ENCODE results near the gene SPEG. TPM values are rescaled to one million over a fixed set of nuclear protein-coding genes. Genes with fewer than 3 reads are reported as not detected.
A peak's percentile ranks its signal among the peaks of the same experiment; 100 is the strongest.

The SPEG gene
- total and polyA plus RNA-seq, 2 of the 13 experiments (the other 11 are each of a cell fraction or from before 2014, with no cell fraction given), result 0.18 to 0.24 TPM

DNA sequence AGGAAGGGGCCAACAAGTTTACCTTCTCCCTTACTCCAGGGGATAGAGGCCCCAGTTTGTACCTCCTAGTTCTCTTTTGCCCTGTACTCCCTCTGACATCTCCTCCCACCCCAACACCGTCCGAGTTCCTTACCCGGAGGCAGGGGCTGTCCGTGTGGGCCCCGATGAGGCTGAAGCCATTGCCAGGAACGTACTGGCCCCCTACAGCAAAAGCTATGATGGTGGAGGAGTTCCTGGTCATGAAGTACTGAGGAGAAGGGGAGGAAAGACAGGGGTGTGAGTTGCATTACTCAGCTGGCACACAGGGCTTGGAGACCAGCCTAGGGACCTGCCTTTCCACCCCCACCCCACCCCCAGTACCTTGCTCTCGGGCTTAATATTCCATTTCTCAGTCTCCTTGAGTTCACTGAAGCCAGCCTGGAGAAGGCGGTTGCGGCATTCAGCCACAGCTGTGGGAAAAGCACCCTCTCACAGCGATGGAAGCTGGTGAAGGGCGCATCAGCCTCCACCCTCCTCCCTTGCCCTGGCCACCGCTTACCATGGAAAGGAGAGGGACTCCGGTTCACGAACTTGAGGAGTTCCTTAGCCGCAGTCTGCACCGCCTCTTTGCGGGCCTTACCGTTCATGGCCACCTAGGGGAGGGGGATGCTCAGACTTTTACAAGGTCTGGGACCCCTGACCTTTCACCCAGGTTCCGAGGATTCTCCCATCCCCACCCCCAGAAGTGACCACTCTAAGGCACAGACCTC lies 47.9 kb upstream of the SPEG start (continued):
- TF ChIP-seq, protein P1, sequence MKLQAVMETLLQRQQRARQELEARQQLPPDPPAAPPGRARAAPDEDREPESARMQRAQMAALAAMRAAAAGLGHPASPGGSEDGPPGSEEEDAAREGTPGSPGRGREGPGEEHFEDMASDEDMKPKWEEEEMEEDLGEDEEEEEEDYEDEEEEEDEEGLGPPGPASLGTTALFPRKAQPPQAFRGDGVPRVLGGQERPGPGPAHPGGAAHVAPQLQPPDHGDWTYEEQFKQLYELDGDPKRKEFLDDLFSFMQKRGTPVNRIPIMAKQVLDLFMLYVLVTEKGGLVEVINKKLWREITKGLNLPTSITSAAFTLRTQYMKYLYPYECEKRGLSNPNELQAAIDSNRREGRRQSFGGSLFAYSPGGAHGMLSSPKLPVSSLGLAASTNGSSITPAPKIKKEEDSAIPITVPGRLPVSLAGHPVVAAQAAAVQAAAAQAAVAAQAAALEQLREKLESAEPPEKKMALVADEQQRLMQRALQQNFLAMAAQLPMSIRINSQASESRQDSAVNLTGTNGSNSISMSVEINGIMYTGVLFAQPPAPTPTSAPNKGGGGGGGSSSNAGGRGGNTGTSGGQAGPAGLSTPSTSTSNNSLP (IDR thresholded peaks at IDR 0.05; ENCODE audit: low read depth, low read length), result no peak
- no peak for TF ChIP-seq NFIC (IDR thresholded peaks at IDR 0.05; ENCODE audit: low read length)

DNA sequence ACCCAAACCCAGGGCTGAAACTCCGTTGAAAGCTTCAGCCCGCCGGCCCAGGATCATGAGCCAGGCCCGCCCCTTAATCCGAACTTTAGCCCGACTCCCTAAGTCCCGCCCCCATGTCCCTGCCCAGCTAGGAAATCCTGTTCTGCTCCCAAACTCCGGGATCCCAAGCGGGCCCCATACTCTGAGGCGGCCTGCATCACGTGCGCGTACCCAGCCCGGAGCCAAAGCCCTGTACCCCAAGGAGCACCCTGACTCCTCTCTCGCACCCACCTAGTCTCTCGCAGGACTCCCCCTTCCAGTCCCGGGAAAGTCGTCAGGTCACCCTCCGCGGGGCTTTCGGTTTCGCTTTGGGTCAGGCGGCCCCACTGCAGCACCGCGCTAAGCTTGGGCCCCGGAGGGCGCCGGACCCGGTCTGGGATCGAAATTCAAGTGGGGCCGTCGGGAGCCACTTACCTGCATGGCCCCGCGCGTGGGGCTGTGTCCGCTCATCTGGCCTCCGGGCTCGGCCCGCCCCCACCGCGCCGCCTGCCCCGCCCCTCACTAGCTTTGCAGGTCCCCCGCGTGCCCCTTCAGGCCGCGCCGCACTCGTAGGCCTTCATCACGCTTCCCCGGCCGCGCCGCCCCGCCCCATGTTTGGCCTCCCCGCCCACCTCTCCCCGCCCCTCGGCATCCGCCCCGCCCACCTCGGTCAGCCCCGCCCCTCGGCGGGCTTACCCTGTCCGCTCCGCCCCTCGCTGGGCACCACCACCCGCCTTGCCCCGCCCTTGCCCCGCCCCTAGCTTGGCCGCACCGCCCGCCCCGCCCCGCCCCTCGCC lies 47.1 kb upstream of the SPEG start, which contains the start of gene DNPEP:
DNPEP (minus strand) TSS at position 607 of the 815 bp plus-strand sequence; CDS start at position 489, 118 bp downstream.
- in situ Hi-C loops (cut with HindIII; ENCODE audit: extremely low pct_ligation_motif_present, low pct_unique_long_range_greater_than_20kb), result no loop called here
- FAIRE-seq, result peak; percentile 47
- H3K27ac ChIP-seq (ENCODE audit: extremely low read length, insufficient read depth, low read length), result peak within 1 kb of the TSS; percentile 97
- H3K9me3 ChIP-seq (ENCODE audit: low read length), result no peaks in the 10 kb centered on the region
- H3K79me2 ChIP-seq (ENCODE audit: insufficient read depth, low read length), result peaks cover 12% of the 10 kb centered on the region
- peaks cover 4% of the 10 kb centered on the region; the same call in 1 of the 2 replicates for H4K20me1 ChIP-seq (ENCODE audit: insufficient read depth, low read length)
- H3K4me1 ChIP-seq (ENCODE audit: insufficient read depth, low read length), result peaks cover 30% of the 10 kb centered on the region
- POLR2A ChIA-PET, result interaction anchor here (0.6 to 2.8 kb wide), 47 partner anchors 9 to 1117 kb away, joined by 3 to 29 read pairs (median 5); partner anchors contain the start of genes AAMP, ANKZF1, ATG9A and BCS1L
- CTCF ChIA-PET (ENCODE audit: low intra/inter-chr PET ratio, low total read pairs), result no interaction called here
- peak; percentile 81 for ATAC-seq
- H3K27me3 ChIP-seq (ENCODE audit: control insufficient read depth in 1 of 2, insufficient read depth in 2 of 2, low read length in 2 of 2), result no peaks in the 10 kb centered on the region; a peak in 1 of 5 replicates
- peak within 1 kb of the TSS; percentile 99 for H2AFZ ChIP-seq (ENCODE audit: low read length)
- intact Hi-C loops (cut with micrococcal nuclease; ENCODE audit: unreplicated experiment), result loop anchor here (1.0 to 5.0 kb wide), 3 partner anchors 110 to 210 kb away; partner anchors contain the start of genes GMPPA, STK11IP and TMEM198
- BruUV-seq (replicated peaks), result no TSS peak
- H3K36me3 ChIP-seq (replicated peaks in 1 of 2; ENCODE audit: control insufficient read depth in 1 of 2, insufficient read depth in 2 of 2, low read length in 2 of 2), result peaks cover 26 to 36% of the 10 kb centered on the region in 2 experiments
- DNase-seq (ENCODE audit: low spot score), result peak; percentile 86
- H3K4me2 ChIP-seq (ENCODE audit: low read depth, low read length), result peak within 1 kb of the TSS; percentile 98
- peak within 1 kb of the TSS; percentile 95 to 99 (median 95) for H3K4me3 ChIP-seq (replicated peaks in 1 of 3; ENCODE audit: insufficient read depth in 1 of 3, low read depth in 2 of 3, low read length in 3 of 3)
- 3% methylated on average over 53 of the region's 76 CpGs for WGBS (ENCODE audit: low lambda C conversion rate)
- H3K9ac ChIP-seq (ENCODE audit: insufficient read depth, low read depth, low read length), result peak within 1 kb of the TSS; percentile 95
- TF ChIP-seq ZNF644 (CRISPR knock-in tag; IDR thresholded peaks at IDR 0.05; ENCODE audit: low read depth), result no peak
- TF ChIP-seq, protein P2, sequence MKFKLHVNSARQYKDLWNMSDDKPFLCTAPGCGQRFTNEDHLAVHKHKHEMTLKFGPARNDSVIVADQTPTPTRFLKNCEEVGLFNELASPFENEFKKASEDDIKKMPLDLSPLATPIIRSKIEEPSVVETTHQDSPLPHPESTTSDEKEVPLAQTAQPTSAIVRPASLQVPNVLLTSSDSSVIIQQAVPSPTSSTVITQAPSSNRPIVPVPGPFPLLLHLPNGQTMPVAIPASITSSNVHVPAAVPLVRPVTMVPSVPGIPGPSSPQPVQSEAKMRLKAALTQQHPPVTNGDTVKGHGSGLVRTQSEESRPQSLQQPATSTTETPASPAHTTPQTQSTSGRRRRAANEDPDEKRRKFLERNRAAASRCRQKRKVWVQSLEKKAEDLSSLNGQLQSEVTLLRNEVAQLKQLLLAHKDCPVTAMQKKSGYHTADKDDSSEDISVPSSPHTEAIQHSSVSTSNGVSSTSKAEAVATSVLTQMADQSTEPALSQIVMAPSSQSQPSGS (CRISPR knock-in tag; IDR thresholded peaks at IDR 0.05), result no peak
- TF ChIP-seq MBNL3 (CRISPR knock-in tag; conservative IDR thresholded peaks at IDR 0.05), result no peak
- TF ChIP-seq, protein P3, sequence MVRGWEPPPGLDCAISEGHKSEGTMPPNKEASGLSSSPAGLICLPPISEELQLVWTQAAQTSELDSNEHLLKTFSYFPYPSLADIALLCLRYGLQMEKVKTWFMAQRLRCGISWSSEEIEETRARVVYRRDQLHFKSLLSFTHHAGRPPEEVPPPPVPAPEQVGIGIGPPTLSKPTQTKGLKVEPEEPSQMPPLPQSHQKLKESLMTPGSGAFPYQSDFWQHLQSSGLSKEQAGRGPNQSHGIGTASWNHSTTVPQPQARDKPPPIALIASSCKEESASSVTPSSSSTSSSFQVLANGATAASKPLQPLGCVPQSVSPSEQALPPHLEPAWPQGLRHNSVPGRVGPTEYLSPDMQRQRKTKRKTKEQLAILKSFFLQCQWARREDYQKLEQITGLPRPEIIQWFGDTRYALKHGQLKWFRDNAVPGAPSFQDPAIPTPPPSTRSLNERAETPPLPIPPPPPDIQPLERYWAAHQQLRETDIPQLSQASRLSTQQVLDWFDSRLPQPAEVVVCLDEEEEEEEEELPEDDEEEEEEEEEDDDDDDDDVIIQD (CRISPR knock-in tag; IDR thresholded peaks at IDR 0.05; ENCODE audit: low read depth), result peak; percentile 32; the same call in 1 of the 2 replicates
- TF ChIP-seq, protein P4, sequence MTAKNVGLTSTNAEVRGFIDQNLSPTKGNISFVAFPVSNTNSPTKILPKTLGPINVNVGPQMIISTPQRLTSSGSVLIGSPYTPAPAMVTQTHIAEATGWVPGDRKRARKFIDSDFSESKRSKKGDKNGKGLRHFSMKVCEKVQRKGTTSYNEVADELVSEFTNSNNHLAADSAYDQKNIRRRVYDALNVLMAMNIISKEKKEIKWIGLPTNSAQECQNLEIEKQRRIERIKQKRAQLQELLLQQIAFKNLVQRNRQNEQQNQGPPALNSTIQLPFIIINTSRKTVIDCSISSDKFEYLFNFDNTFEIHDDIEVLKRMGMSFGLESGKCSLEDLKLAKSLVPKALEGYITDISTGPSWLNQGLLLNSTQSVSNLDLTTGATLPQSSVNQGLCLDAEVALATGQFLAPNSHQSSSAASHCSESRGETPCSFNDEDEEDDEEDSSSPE (CRISPR knock-in tag; IDR thresholded peaks at IDR 0.05), result peak; percentile 68
- TF ChIP-seq ADNP (CRISPR knock-in tag; IDR thresholded peaks at IDR 0.05), result no peak
- TF ChIP-seq, protein P5, sequence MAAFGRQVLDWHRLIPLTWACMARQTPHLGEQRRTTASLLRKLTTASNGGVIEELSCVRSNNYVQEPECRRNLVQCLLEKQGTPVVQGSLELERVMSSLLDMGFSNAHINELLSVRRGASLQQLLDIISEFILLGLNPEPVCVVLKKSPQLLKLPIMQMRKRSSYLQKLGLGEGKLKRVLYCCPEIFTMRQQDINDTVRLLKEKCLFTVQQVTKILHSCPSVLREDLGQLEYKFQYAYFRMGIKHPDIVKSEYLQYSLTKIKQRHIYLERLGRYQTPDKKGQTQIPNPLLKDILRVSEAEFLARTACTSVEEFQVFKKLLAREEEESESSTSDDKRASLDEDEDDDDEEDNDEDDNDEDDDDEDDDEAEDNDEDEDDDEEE (CRISPR knock-in tag; IDR thresholded peaks at IDR 0.05), result no peak
- no peak for TF ChIP-seq XRCC5 (optimal IDR thresholded peaks at IDR 0.05; ENCODE audit: low read length)
